Hepatocyte (in vitro differentiated cells): ENCODE measurements around the gene KCNJ12.
"Not testable (repeated sequence)": the region's sequence is repeated elsewhere in the genome, so short reads cannot be mapped to it uniquely, and the experiment has no call there.

Experiments used
- EZH2 ChIP-seq: fragments of 200-600 bp; sonication (generic); IDR thresholded peaks from 2 replicates; pipeline ENCODE4 v1.6.1; 2016; ENCODE audit warnings: antibody characterized with exemption, mild to moderate bottlenecking, borderline replicate concordance
- TF ChIP-seq, protein P1 (sequence below): fragments of 200-600 bp; sonication (generic); IDR thresholded peaks from 2 replicates; pipeline ENCODE4 v1.5.1; 2016; ENCODE audit warnings: antibody characterized with exemption, mild to moderate bottlenecking; ENCODE audit not compliant: poor library complexity

GRCh38 chr17:21347660-21348059 lies 28.5 kb upstream of the KCNJ12 start:
- TF ChIP-seq, protein P1, sequence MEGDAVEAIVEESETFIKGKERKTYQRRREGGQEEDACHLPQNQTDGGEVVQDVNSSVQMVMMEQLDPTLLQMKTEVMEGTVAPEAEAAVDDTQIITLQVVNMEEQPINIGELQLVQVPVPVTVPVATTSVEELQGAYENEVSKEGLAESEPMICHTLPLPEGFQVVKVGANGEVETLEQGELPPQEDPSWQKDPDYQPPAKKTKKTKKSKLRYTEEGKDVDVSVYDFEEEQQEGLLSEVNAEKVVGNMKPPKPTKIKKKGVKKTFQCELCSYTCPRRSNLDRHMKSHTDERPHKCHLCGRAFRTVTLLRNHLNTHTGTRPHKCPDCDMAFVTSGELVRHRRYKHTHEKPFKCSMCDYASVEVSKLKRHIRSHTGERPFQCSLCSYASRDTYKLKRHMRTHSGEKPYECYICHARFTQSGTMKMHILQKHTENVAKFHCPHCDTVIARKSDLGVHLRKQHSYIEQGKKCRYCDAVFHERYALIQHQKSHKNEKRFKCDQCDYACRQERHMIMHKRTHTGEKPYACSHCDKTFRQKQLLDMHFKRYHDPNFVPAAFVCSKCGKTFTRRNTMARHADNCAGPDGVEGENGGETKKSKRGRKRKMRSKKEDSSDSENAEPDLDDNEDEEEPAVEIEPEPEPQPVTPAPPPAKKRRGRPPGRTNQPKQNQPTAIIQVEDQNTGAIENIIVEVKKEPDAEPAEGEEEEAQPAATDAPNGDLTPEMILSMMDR: not testable (repeated sequence)
- TF ChIP-seq EZH2: not testable (repeated sequence)
